HL-60 (cell line): ENCODE results near the gene XXYLT1.

Source experiments
- DNase-seq, 2 experiments: peaks; one replicate each; pipeline ENCODE4 v3.0.0-alpha.2; 2010 to 2020; ENCODE audit warnings: low read depth in 1 of 2, low spot score in 1 of 2
- H3K27ac ChIP-seq: fragments of 250-450 bp; sonication (Bioruptor Pico); replicated peaks from 2 replicates; pipeline ENCODE4 v1.5.1; 2020; ENCODE audit warnings: mild to moderate bottlenecking, moderate library complexity
- H3K27me3 ChIP-seq: fragments of 250-450 bp; sonication (Bioruptor Pico); 2 replicates; pipeline ENCODE4 v1.5.1; 2021; ENCODE audit warnings: mild to moderate bottlenecking, moderate library complexity; ENCODE audit not compliant: insufficient read depth, poor library complexity, severe bottlenecking
- H3K4me3 ChIP-seq: replicated peaks from 2 replicates; pipeline ENCODE4 v1.5.1; 2011; ENCODE audit warnings: mild to moderate bottlenecking, control low read depth, low read length; ENCODE audit not compliant: insufficient read depth
- GABPA ChIP-seq: IDR thresholded peaks from 2 replicates; pipeline ENCODE4 v1.6.1; 2012; ENCODE audit warnings: low read depth
- POLR2AphosphoS5 ChIP-seq: IDR thresholded peaks from 2 replicates; pipeline ENCODE4 v1.6.1; 2012; ENCODE audit warnings: low read depth
- REST ChIP-seq: IDR thresholded peaks from 2 replicates; pipeline ENCODE4 v1.6.1; 2012; ENCODE audit warnings: low read depth; ENCODE audit not compliant: insufficient replicate concordance
- SPI1 ChIP-seq: IDR thresholded peaks from 2 replicates; pipeline ENCODE4 v1.6.1; 2012; ENCODE audit warnings: low read depth, mild to moderate bottlenecking, borderline replicate concordance
- TF ChIP-seq, protein P1 (sequence below): IDR thresholded peaks from one replicate; pipeline ENCODE4 v1.5.1; 2011; ENCODE audit warnings: low read length, control low read depth, inconsistent platforms; ENCODE audit not compliant: insufficient read depth

XXYLT1 gene

DNA sequence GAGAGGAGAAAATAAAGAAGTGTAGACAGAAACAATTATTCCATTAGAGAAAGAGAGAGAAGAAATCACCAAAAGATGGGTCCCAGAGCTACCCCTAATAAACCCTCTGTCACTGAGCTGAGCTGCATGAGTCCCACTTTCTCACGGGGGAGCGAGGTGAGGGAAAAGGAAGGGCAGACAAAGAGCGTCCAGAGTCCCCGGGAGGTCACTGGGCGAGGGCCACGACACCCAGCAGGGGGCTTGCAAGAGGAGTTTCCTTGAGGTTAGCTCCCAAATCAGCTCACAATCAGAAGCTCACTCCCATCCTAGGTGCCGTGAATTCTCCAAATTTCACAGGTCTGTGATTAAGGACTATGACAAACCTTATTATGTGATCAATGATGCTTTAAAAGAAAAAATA lies 62.3 kb downstream of the XXYLT1 start:
- H3K27ac ChIP-seq = no peak overlapping the region
- no peaks in the 10 kb centered on the region for H3K27me3 ChIP-seq
- no peak overlapping the region for H3K4me3 ChIP-seq
- DNase-seq = no peak
- TF ChIP-seq SPI1 (no peak), POLR2AphosphoS5 (no peak), REST (no peak), GABPA (no peak)
- TF ChIP-seq, protein P1, sequence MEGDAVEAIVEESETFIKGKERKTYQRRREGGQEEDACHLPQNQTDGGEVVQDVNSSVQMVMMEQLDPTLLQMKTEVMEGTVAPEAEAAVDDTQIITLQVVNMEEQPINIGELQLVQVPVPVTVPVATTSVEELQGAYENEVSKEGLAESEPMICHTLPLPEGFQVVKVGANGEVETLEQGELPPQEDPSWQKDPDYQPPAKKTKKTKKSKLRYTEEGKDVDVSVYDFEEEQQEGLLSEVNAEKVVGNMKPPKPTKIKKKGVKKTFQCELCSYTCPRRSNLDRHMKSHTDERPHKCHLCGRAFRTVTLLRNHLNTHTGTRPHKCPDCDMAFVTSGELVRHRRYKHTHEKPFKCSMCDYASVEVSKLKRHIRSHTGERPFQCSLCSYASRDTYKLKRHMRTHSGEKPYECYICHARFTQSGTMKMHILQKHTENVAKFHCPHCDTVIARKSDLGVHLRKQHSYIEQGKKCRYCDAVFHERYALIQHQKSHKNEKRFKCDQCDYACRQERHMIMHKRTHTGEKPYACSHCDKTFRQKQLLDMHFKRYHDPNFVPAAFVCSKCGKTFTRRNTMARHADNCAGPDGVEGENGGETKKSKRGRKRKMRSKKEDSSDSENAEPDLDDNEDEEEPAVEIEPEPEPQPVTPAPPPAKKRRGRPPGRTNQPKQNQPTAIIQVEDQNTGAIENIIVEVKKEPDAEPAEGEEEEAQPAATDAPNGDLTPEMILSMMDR = no peak

DNA sequence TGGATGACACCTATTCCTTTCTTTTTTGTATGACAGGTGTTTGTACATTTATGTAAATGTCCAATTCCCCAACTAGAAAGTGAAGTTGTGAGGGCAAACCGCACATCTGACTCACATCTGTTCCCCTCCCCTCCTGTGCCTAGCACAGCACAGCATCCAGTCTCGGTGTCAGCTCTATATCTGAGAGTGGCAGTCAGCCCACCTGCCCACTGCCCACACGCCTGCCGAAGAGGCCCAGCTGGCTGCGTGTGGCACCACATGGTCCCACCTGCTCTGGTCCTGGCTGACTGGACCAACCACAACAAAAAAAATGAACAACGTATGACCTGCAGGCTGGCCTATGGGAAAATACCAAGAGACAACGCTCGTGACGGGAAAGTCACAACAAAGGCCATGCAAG lies 62.8 kb downstream of the XXYLT1 start:
- no peak for TF ChIP-seq SPI1
- no peak for TF ChIP-seq GABPA
- TF ChIP-seq POLR2AphosphoS5 = no peak
- TF ChIP-seq, protein P1 = no peak
- TF ChIP-seq REST = no peak
- H3K4me3 ChIP-seq = no peak overlapping the region
- no peak overlapping the region for H3K27ac ChIP-seq
- H3K27me3 ChIP-seq = no peaks in the 10 kb centered on the region
- no peak for DNase-seq

- TF ChIP-seq POLR2AphosphoS5 (no peak), GABPA (no peak), REST (no peak), SPI1 (no peak)
- TF ChIP-seq, protein P1 = no peak
- DNase-seq = no peak
- Histone ChIP-seq H3K4me3 (no peak overlapping the region), H3K27me3 (no peaks in the 10 kb centered on the region), H3K27ac (no peak overlapping the region)
These were observed 63.2 kb downstream of the XXYLT1 start for GRCh38 chr3:195207731-195208130.
